SK-N-SH (cell line): ENCODE measurements around the gene ITPA.

Source experiments
- MXI1 ChIP-seq: IDR thresholded peaks from 2 replicates; pipeline ENCODE4 v1.6.1; 2012; ENCODE audit warnings: mild to moderate bottlenecking, low read depth, low read length, improper control_type of control experiment
- RAD21 ChIP-seq: IDR thresholded peaks from 2 replicates; pipeline ENCODE4 v1.6.1; 2012; ENCODE audit warnings: mild to moderate bottlenecking, low read length
- RFX5 ChIP-seq: IDR thresholded peaks from 2 replicates; pipeline ENCODE4 v1.6.1; 2012; ENCODE audit warnings: mild to moderate bottlenecking, improper control_type of control experiment, low read length
- TCF12 ChIP-seq: IDR thresholded peaks from 2 replicates; pipeline ENCODE4 v1.4.0; 2012
- TEAD4 ChIP-seq: IDR thresholded peaks from 2 replicates; pipeline ENCODE4 v1.4.0; 2012; ENCODE audit warnings: mild to moderate bottlenecking, borderline replicate concordance; ENCODE audit not compliant: insufficient read depth
- TF ChIP-seq, protein P1 (sequence below): fragments of 200-600 bp; sonication (generic); IDR thresholded peaks from 2 replicates; pipeline ENCODE4 v1.6.1; 2017; ENCODE audit warnings: antibody characterized with exemption, mild to moderate bottlenecking, moderate library complexity

DNA sequence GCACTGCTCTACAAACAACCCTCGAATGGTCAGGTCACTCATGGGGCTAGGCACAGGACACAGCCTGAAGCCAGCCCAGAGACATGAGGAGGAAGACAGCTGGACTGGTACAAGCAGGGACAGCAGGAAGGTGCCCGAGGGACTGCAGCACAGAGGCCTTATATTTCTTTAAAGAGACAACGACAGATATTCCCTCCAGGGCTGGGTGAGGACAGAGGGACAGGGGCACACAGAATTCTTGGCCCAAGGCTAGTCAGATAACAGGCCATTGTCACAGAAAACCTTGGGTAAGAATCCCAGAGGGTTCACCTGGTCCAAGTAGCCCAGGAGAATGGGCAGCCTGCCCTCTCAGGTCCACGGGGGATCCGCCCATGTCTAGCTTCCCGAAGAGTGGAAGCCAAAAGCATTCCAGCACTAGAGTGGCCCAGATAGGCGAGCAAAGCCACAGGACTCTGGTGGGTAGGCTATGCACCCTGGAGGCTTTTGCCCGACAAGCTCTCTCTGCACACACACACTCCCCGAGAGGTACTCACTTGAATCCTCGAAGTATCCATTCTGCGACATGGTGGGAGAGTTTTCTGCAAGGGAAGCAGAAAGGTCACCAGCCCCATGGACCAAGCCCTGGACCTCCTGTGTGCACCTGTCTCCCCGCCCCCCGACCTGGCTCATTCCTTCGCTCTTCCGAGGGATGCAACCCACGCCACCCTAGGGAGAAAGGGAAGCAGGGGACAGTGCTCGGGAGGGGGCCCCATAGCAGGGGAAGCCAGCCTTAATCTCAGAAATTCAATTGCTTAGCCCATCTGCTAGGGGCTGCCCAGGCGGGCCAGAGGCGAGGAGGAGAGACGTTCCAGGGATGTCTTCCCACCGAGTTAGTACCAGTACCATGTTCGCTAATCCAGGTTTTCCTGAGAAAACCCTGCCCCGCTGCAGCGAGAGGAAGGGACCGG is 28.0 kb downstream of the ITPA start:
- no peak for TF ChIP-seq TCF12
- TF ChIP-seq RAD21 = no peak
- TF ChIP-seq, protein P1, sequence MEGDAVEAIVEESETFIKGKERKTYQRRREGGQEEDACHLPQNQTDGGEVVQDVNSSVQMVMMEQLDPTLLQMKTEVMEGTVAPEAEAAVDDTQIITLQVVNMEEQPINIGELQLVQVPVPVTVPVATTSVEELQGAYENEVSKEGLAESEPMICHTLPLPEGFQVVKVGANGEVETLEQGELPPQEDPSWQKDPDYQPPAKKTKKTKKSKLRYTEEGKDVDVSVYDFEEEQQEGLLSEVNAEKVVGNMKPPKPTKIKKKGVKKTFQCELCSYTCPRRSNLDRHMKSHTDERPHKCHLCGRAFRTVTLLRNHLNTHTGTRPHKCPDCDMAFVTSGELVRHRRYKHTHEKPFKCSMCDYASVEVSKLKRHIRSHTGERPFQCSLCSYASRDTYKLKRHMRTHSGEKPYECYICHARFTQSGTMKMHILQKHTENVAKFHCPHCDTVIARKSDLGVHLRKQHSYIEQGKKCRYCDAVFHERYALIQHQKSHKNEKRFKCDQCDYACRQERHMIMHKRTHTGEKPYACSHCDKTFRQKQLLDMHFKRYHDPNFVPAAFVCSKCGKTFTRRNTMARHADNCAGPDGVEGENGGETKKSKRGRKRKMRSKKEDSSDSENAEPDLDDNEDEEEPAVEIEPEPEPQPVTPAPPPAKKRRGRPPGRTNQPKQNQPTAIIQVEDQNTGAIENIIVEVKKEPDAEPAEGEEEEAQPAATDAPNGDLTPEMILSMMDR = no peak
- TF ChIP-seq TEAD4 = no peak
- no peak for TF ChIP-seq RFX5
- TF ChIP-seq MXI1 = no peak
